Heart right ventricle (tissue), 16 donors: Measurements from ENCODE around the gene DENND1A. TPM values are rescaled to one million over a fixed set of nuclear protein-coding genes. Genes with fewer than 3 reads are reported as not detected.
A peak's percentile ranks its signal among the peaks of the same experiment; 100 is the strongest.

Source experiments
- ATAC-seq, 8 donors: fragments of 200-7000 bp; cut with Tn5 transposase; one replicate each; pipeline ENCODE4 v1.9.1; 2020; ENCODE audit warnings: mild to moderate bottlenecking in 8 of 8, moderate library complexity in 8 of 8, moderate number of reproducible peaks in 1 of 8
- DNase-seq, 2 donors: peaks; one replicate each; pipeline ENCODE4 v3.0.0-alpha.2; 2020
- H3K27ac ChIP-seq, 10 donors: fragments of 200-600 bp; sonication (generic) in 2 of 10; one replicate each; pipeline versions ENCODE4 v1.5.0 to v1.8.0; 2020 to 2022; ENCODE audit warnings: mild to moderate bottlenecking in 3 of 10
- H3K27me3 ChIP-seq, 7 donors: fragments of 200-600 bp; one replicate each; pipeline ENCODE4 v1.8.0; 2021 to 2022; ENCODE audit warnings: mild to moderate bottlenecking in 2 of 7
- H3K36me3 ChIP-seq, 9 donors: fragments of 200-600 bp; sonication (generic) in 1 of 9; one replicate each; pipeline versions ENCODE4 v1.5.0 to v1.8.0; 2020 to 2022; ENCODE audit warnings: mild to moderate bottlenecking in 2 of 9
- H3K4me1 ChIP-seq, 9 donors: fragments of 200-600 bp; sonication (generic) in 1 of 9; one replicate each; pipeline versions ENCODE4 v1.5.0 to v1.8.0; 2020 to 2022; ENCODE audit warnings: mild to moderate bottlenecking in 4 of 9
- H3K4me3 ChIP-seq, 10 donors: fragments of 200-600 bp; sonication (generic) in 2 of 10; one replicate each; pipeline versions ENCODE4 v1.5.0 to v1.8.0; 2020 to 2022; ENCODE audit warnings: mild to moderate bottlenecking in 7 of 10, moderate library complexity in 2 of 10
- H3K9me3 ChIP-seq, 11 donors: fragments of 200-600 bp in 10 of 11; sonication (generic) in 2 of 11; one replicate each; pipeline versions ENCODE4 v1.5.0 to v1.8.0; 2013 to 2022; ENCODE audit warnings: mild to moderate bottlenecking in 2 of 11, control low read depth in 1 of 11, moderate library complexity in 1 of 11
- CTCF ChIP-seq, 9 donors: fragments of 200-600 bp; sonication (generic) in 2 of 9; IDR thresholded peaks; one replicate each; pipeline versions ENCODE4 v1.5.0 to v1.8.0; 2021 to 2022; ENCODE audit warnings: antibody characterized with exemption in 9 of 9, mild to moderate bottlenecking in 5 of 9, moderate library complexity in 1 of 9
- WGBS, 2 donors: extraction: QIAGEN DNeasy Blood & Tissue Kit; methylation state at CpG; one replicate each; pipeline ENCODE4 v1.1.7; 2013; ENCODE audit warnings: inconsistent platforms in 1 of 2; 5-methylcytosine and 5-hydroxymethylcytosine counted together
- intact Hi-C, 10 donors: fragments of 100-400 bp; cut with DNase I; formaldehyde crosslinking; loops; one replicate each; pipeline versions ENCODE4 v1.11.1 to v1.14.2; 2022
- polyA plus RNA-seq, 2 donors: library from polyadenylated mRNA; stranded (reverse); fragments of 200-250 nt; gene quantifications; one replicate each; pipeline ENCODE4 v1.2.3, GENCODE V29; 2013
- total RNA-seq, 10 donors: library from RNA; stranded (reverse); fragmentation: NEBNext Ultra II Directional in 3 of 10; extraction: Animal tissue kit (Norgen Biotek cat#: 25700) in 3 of 10; gene quantifications; one replicate each; pipeline versions ENCODE4 v1.2.1 to v1.2.4, GENCODE V29; 2021 to 2023
- donor health status: Arrhythmogenic right ventricular cardiomyopathy.
- donor health status: ischemic (EF 13 %, LVEDD 7.1; RV severe dilation, severe dysfunction).
- donor health status: healthy with polysubstance abuse.
- donor health status: DM: no; HTN: yes; CAD: no.
- donor health status: DM: no; HTN: no; CAD: no.
- donor health status: ischemic (EF 25% LVEDD 6.9; RV normal size, moderate dysfunction).
- donor health status: ischemic (EF 25% LVEDD 5.7; RV mildly dilated, moderate dysfunction).
- donor health status: healthy.
- donor health status: DM: yes; HTN: yes; CAD: no.
- donor health status: Ischemic cardiomyopathy.
- donor health status: ischemic (EF 35%, LVEDD 5.7; RV mildly dilated, moderate dysfunction).
- donor health status: nonischemic (EF 11% LVEDD 7.7; RV severe dilation, severe dysfunction).
- donor health status: DM: yes; HTN: yes; CAD: no.
- donor health status: PGD.
- donor health status: ischemic (EF 29% LVEDD 5.4; RV normal size, mild dysfunction).
- donor health status: nonischemic (EF 23%, LVEDD 6.1; RV moderate dilation, normal function).

Gene DENND1A
- total and polyA plus RNA-seq, 12 donors, result 7.3 to 19.6 (median 12.2) TPM

DNA sequence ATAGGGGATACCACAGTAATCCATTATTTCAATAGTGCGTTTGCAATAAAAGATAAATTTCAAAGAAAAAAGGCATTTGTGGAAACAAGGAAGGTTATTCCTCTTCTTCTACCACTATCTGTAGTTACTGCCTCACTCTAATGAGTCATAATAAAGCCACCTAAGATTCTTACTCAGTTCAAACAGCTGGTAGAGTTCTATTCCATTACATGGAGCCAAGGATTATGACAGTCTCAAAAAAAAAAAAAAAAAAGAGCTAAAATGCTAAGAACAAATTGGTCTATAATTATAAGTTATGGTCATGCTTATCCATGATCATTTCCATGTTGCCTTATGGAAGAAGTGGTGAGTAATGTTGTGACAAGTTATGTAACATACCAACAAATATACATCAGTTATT, 46.3 kb downstream of the DENND1A start:
- Histone ChIP-seq H3K4me3 (no peak overlapping the region), H3K4me1 (peaks cover 0 to 9% (median 0%) of the 10 kb centered on the region in 9 donors), H3K27ac (no peak overlapping the region), H3K27me3 (no peaks in the 10 kb centered on the region), H3K9me3 (peaks cover 0 to 11% (median 0%) of the 10 kb centered on the region in 11 donors), H3K36me3 (no peaks in the 10 kb centered on the region)
- intact Hi-C loops, result no loop called here
- ATAC-seq (peak in 2 of 8 donors; percentile 56 to 58), DNase-seq (no peak)
- WGBS, 2 donors, result 90 to 100% methylated on average over 1 of the region's 1 CpG
- TF ChIP-seq CTCF (IDR thresholded peaks at IDR 0.05), result no peak

GRCh38 chr9:123881604-123882003, 48.3 kb downstream of the DENND1A start:
- H3K9me3 ChIP-seq, result no peaks in the 10 kb centered on the region
- TF ChIP-seq CTCF (IDR thresholded peaks at IDR 0.05), result no peak
- 94 to 95% methylated on average over 4 of the region's 4 CpGs for WGBS, 2 donors
- no peak for DNase-seq
- H3K4me1 ChIP-seq, result peaks cover 0 to 9% (median 0%) of the 10 kb centered on the region in 9 donors
- H3K27ac ChIP-seq, result no peak overlapping the region
- H3K4me3 ChIP-seq, result no peak overlapping the region
- H3K27me3 ChIP-seq, result no peaks in the 10 kb centered on the region
- peaks cover 0 to 20% (median 13%) of the 10 kb centered on the region in 9 donors for H3K36me3 ChIP-seq
- intact Hi-C loops, result no loop called here
- no peak for ATAC-seq

DNA sequence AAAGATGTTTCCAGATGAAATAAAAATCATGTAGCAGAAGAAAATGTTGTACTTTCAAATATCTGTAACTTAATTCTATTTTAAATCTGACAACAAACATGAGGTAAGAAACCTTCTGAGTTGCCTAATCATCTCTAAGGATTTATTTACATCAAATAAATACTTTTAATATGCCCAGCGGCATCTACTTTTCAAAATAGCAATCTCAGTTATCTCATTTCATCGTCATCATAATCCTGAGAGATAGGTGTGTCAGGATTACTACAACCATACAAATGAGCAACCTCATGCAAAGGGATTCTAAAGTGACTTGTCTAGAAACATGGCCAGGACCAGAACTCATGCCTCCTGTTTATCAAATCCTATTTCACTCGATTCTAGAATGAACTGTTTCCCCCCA, 49.5 kb downstream of the DENND1A start:
- DNase-seq, result no peak
- intact Hi-C loops, result no loop called here
- Histone ChIP-seq H3K4me1 (peaks cover 0 to 9% (median 0%) of the 10 kb centered on the region in 9 donors), H3K36me3 (peaks cover 0 to 31% (median 20%) of the 10 kb centered on the region in 9 donors), H3K4me3 (no peak overlapping the region), H3K9me3 (no peaks in the 10 kb centered on the region), H3K27ac (no peak overlapping the region), H3K27me3 (no peaks in the 10 kb centered on the region)
- WGBS, 2 donors, result 84 to 86% methylated on average over 3 of the region's 3 CpGs
- no peak for ATAC-seq
- TF ChIP-seq CTCF (IDR thresholded peaks at IDR 0.05), result no peak

- Histone ChIP-seq H3K9me3 (no peaks in the 10 kb centered on the region), H3K4me3 (no peak overlapping the region), H3K4me1 (peaks cover 0 to 1% (median 0%) of the 10 kb centered on the region in 9 donors), H3K27ac (no peak overlapping the region), H3K27me3 (no peaks in the 10 kb centered on the region), H3K36me3 (peaks cover 0 to 37% (median 21%) of the 10 kb centered on the region in 9 donors)
- no peak for DNase-seq
- TF ChIP-seq CTCF (IDR thresholded peaks at IDR 0.05), result no peak
- 96 to 97% methylated on average over 1 of the region's 1 CpG for WGBS, 2 donors
- no peak for ATAC-seq
- intact Hi-C loops, result no loop called here
These were observed 53.2 kb downstream of the DENND1A start for GRCh38 chr9:123876750-123877149.
